A673 (cell line): ENCODE measurements around the gene NUBP1. TPM values are rescaled to one million over a fixed set of nuclear protein-coding genes. Genes with fewer than 3 reads are reported as not detected.
A peak's percentile ranks its signal among the peaks of the same experiment; 100 is the strongest.

Experiments
- BruUV-seq: library from RNA; stranded (reverse); fragments of 400-500 nt; replicated peaks from 2 replicates; lab custom pipeline; 2021; lab: Mats Ljungman, UMichigan
- CTCF ChIA-PET: fragments of 300-600 bp; sonication (Branson Sonifier 250); formaldehyde crosslinking; loops from one replicate; lab custom pipeline; 2022; ENCODE audit warnings: antibody characterized with exemption; lab: Charles Lee
- POLR2A ChIA-PET: fragments of 300-600 bp; sonication (Branson Sonifier 250); formaldehyde crosslinking; loops from one replicate; lab custom pipeline; 2022; ENCODE audit warnings: antibody characterized with exemption; ENCODE audit not compliant: low non-redundant PET; lab: Charles Lee
- DNase-seq: peaks from one replicate; pipeline ENCODE4 v3.0.0-alpha.2; 2015; ENCODE audit warnings: low spot score
- H3K27ac ChIP-seq: fragments of 200-600 bp; sonication (generic); 2 replicates; pipeline ENCODE4 v1.5.1; 2016; ENCODE audit warnings: mixed run types, low read depth, mild to moderate bottlenecking, mixed read lengths, antibody characterized with exemption, low read length; ENCODE audit not compliant: poor library complexity, severe bottlenecking
- H3K27me3 ChIP-seq: fragments of 200-600 bp; sonication (generic); replicated peaks from 2 replicates; pipeline ENCODE4 v1.6.1; 2017; ENCODE audit warnings: mixed run types, low read depth, mild to moderate bottlenecking, mixed read lengths, antibody characterized with exemption, low read length; ENCODE audit not compliant: insufficient read depth, poor library complexity
- H3K36me3 ChIP-seq: fragments of 200-600 bp; sonication (generic); 2 replicates; pipeline ENCODE4 v1.6.1; 2016; ENCODE audit warnings: mixed run types, mild to moderate bottlenecking, mixed read lengths, antibody characterized with exemption, low read length; ENCODE audit not compliant: insufficient read depth, poor library complexity, severe bottlenecking
- H3K4me1 ChIP-seq: fragments of 200-600 bp; sonication (generic); 2 replicates; pipeline ENCODE4 v1.6.1; 2017; ENCODE audit warnings: mixed run types, mild to moderate bottlenecking, mixed read lengths, antibody characterized with exemption, low read length; ENCODE audit not compliant: insufficient read depth, poor library complexity, severe bottlenecking
- H3K4me3 ChIP-seq: fragments of 200-600 bp; sonication (generic); 2 replicates; pipeline ENCODE4 v1.5.1; 2016; ENCODE audit warnings: low read depth, mixed run types, mild to moderate bottlenecking, mixed read lengths, low read length; ENCODE audit not compliant: poor library complexity, severe bottlenecking
- H3K9me3 ChIP-seq: fragments of 200-600 bp; sonication (generic); 2 replicates; pipeline ENCODE4 v1.6.1; 2016; ENCODE audit warnings: mixed run types, low read depth, mild to moderate bottlenecking, mixed read lengths, antibody characterized with exemption, low read length; ENCODE audit not compliant: poor library complexity, severe bottlenecking
- CTCF ChIP-seq: fragments of 300-800, 200-600 bp; sonication (generic); conservative IDR thresholded peaks from 2 replicates; pipeline ENCODE4 v1.5.1; 2017; ENCODE audit warnings: low read depth, mild to moderate bottlenecking, antibody characterized with exemption, low read length, moderate library complexity, mixed read lengths
- EZH2 ChIP-seq: fragments of 200-600 bp; sonication (generic); IDR thresholded peaks from 2 replicates; pipeline ENCODE4 v1.6.1; 2017; ENCODE audit warnings: borderline replicate concordance, low read depth, mild to moderate bottlenecking, mixed read lengths, antibody characterized with exemption, low read length; ENCODE audit not compliant: poor library complexity, severe bottlenecking
- intact Hi-C: fragments of 100-400 bp; cut with micrococcal nuclease; formaldehyde crosslinking; loops from one replicate; pipeline ENCODE4 v1.10.0; 2022; ENCODE audit not compliant: unreplicated experiment
- total RNA-seq: library from RNA; stranded (reverse); gene quantifications from 2 replicates; pipeline ENCODE4 v1.2.3, GENCODE V29; 2021

Gene NUBP1
- total RNA-seq, 1 experiment from 2014 or later = 22.9 TPM

GRCh38 chr16:10817514-10817913 lies 73.9 kb downstream of the NUBP1 start:
- peaks cover 10% of the 10 kb centered on the region for H3K27me3 ChIP-seq
- intact Hi-C loops = no loop called here
- POLR2A ChIA-PET = no interaction called here
- H3K27ac ChIP-seq = no peak overlapping the region
- H3K4me3 ChIP-seq = no peak overlapping the region
- no TSS peak for BruUV-seq
- CTCF ChIA-PET = no interaction called here
- H3K4me1 ChIP-seq = no peaks in the 10 kb centered on the region
- no peaks in the 10 kb centered on the region for H3K9me3 ChIP-seq
- H3K36me3 ChIP-seq = no peaks in the 10 kb centered on the region
- no peak for DNase-seq
- TF ChIP-seq EZH2 (no peak), CTCF (no peak)

- no peak within 1 kb of the TSS for H3K4me3 ChIP-seq
- H3K36me3 ChIP-seq = no peaks in the 10 kb centered on the region
- no peak for DNase-seq
- ChIA-PET CTCF (no interaction called here), POLR2A (no interaction called here)
- H3K27ac ChIP-seq = no peak within 1 kb of the TSS
- TF ChIP-seq CTCF = no peak
- peak; percentile 53 for TF ChIP-seq EZH2
- peaks cover 10% of the 10 kb centered on the region for H3K27me3 ChIP-seq
- no TSS peak for BruUV-seq
- no peaks in the 10 kb centered on the region for H3K9me3 ChIP-seq
- intact Hi-C loops = no loop called here
- no peaks in the 10 kb centered on the region for H3K4me1 ChIP-seq
Observed at GRCh38 chr16:10817963-10818941, 74.6 kb downstream of the NUBP1 start, which contains the start of gene TVP23A. TVP23A (minus strand) TSS chr16:10818794; CDS start chr16:10818493, 301 bp downstream.

Other genes with a start within 250 kb of the NUBP1 start
- 12.9 and 15.9 TPM in 2 replicates for gene EMP2, start 163.2 kb upstream of the NUBP1 start, total RNA-seq
- not detected in 2 replicates for gene TEKT5, start 48.9 kb upstream of the NUBP1 start, total RNA-seq
- gene TVP23A, start 75.0 kb downstream of the NUBP1 start, total RNA-seq = not detected in 2 replicates
- gene CIITA, start 133.4 kb downstream of the NUBP1 start, total RNA-seq = not detected in 2 replicates
- gene DEXI, start 198.6 kb downstream of the NUBP1 start, total RNA-seq = 30.7 and 31.6 TPM in 2 replicates
- 21.3 and 23.4 TPM in 2 replicates for gene CLEC16A, start 200.7 kb downstream of the NUBP1 start, total RNA-seq